Testis (tissue), 3 donors: Measurements from ENCODE around the gene SNX1. TPM values are rescaled to one million over a fixed set of nuclear protein-coding genes. Genes with fewer than 3 reads are reported as not detected.
"Not testable (repeated sequence)": the region's sequence is repeated elsewhere in the genome, so short reads cannot be mapped to it uniquely, and the experiment has no call there.

Source experiments
- DNase-seq: peaks from one replicate; pipeline ENCODE4 v3.0.0-alpha.2; 2019
- H3K27ac ChIP-seq, 2 donors: fragments of 200-600 bp; sonication (generic); one replicate each; pipeline ENCODE4 v1.5.1; 2019
- H3K27me3 ChIP-seq: fragments of 200-600 bp; sonication (generic); one replicate; pipeline ENCODE4 v1.5.1; 2019
- H3K36me3 ChIP-seq: fragments of 200-600 bp; sonication (generic); one replicate; pipeline ENCODE4 v1.5.1; 2017; ENCODE audit warnings: low read depth; ENCODE audit errors: missing control alignments
- H3K4me1 ChIP-seq: fragments of 200-600 bp; sonication (generic); one replicate; pipeline ENCODE4 v1.5.1; 2019
- H3K4me3 ChIP-seq, 2 donors: fragments of 200-600 bp; sonication (generic); one replicate each; pipeline ENCODE4 v1.5.1; 2017 to 2019
- H3K9me3 ChIP-seq: fragments of 200-600 bp; sonication (generic); one replicate; pipeline ENCODE4 v1.5.1; 2017
- CTCF ChIP-seq, 3 experiments: fragments of 450-650 bp in 2 of 3; fragments of 200-600 bp in 1 of 3; sonication (generic) in 1 of 3; IDR thresholded peaks; one replicate each; pipeline ENCODE4 v1.5.1; 2016 to 2019; ENCODE audit warnings: antibody characterized with exemption in 3 of 3, mild to moderate bottlenecking in 2 of 3, moderate library complexity in 1 of 3
- POLR2A ChIP-seq: fragments of 450-650 bp; IDR thresholded peaks from one replicate; pipeline ENCODE4 v1.6.1; 2017; ENCODE audit warnings: antibody characterized with exemption, mild to moderate bottlenecking, moderate library complexity
- WGBS, 2 donors: methylation state at CpG; one replicate each; pipeline ENCODE4 v1.1.5; 2018; 5-methylcytosine and 5-hydroxymethylcytosine counted together
- intact Hi-C: fragments of 100-400 bp; cut with DNase I; formaldehyde crosslinking; loops from one replicate; pipeline ENCODE4 v1.15.1; 2023; ENCODE audit warnings: low total_unique reads
- polyA plus RNA-seq: library from polyadenylated mRNA; stranded (reverse); fragments of 350-450 nt; fragmentation: Illumina TruSeq; extraction: RNeasy Lipid Tissue Mini Kit (QIAGEN cat#74804); gene quantifications from one replicate; pipeline ENCODE4 v1.2.3, GENCODE V29; 2014; ENCODE audit warnings: low read depth, low replicate concordance; ENCODE audit not compliant: insufficient read depth
- total RNA-seq, 2 donors: library from RNA; depleted of rRNA; stranded (reverse); fragments of >200 nt; gene quantifications; one replicate each; pipeline ENCODE4 v1.2.3, GENCODE V29; 2016

SNX1 gene
- total and polyA plus RNA-seq, 3 donors from 2014 or later, result 79.1 to 93.1 (median 86.0) TPM

DNA sequence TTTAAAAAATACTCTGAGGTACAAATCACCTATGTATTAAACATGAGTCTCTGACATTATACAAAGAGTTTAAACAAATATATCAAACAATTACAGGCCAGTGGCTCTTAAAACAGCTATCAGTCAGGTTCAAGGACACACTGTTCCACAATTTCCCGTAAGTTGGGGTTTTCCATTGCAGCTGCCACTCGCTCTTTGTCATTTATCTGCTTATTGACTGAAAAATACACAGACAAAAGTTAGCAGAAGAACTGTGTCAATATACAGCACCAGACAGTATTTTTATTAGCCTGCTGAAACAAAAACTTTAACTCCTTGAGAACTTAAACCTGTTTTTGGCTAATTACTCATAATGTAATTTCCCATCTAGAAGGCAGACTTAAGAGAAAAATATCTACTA is 23.0 kb upstream of the SNX1 start:
- peak; percentile 46 for DNase-seq
- H3K36me3 ChIP-seq, result no peaks in the 10 kb centered on the region
- 43 to 54% methylated on average over 2 of the region's 2 CpGs for WGBS, 2 donors
- no peaks in the 10 kb centered on the region for H3K27me3 ChIP-seq
- H3K27ac ChIP-seq, result peak overlapping the region in 1 of 2 donors; percentile 79
- intact Hi-C loops, result no loop called here
- H3K4me1 ChIP-seq, result peaks cover 30% of the 10 kb centered on the region
- no peak overlapping the region for H3K4me3 ChIP-seq
- no peak for TF ChIP-seq CTCF (IDR thresholded peaks at IDR 0.05)
- TF ChIP-seq POLR2A, result no peak
- H3K9me3 ChIP-seq, result no peaks in the 10 kb centered on the region

DNA sequence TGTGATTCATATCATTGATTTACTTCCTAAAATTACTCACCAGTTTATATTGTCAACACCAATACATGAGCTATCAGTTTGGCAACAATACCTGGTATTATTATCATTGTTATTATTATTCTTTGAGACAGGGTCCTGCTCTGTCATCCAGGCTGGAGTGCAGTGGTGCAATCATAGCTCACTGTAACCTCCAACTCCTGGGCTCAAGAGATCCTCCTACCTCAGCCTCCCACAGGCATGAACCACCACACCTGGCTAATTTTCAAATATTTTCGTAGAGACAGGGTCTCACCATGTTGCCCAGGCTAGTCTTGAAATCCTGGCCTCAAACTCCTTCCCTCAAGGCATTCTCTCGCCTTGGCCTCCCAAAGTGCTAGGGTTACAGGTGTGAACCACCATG is 22.3 kb upstream of the SNX1 start:
- peaks cover 30% of the 10 kb centered on the region for H3K4me1 ChIP-seq
- H3K4me3 ChIP-seq, intact Hi-C loops, H3K9me3 ChIP-seq, DNase-seq, H3K36me3 ChIP-seq, H3K27me3 ChIP-seq: not testable (repeated sequence)
- 89 to 94% methylated on average over 2 of the region's 2 CpGs for WGBS, 2 donors
- H3K27ac ChIP-seq, result peak overlapping the region in 1 of 2 donors; percentile 79

GRCh38 chr15:64082757-64083156 is 13.0 kb upstream of the SNX1 start:
- Histone ChIP-seq H3K27me3 (no peaks in the 10 kb centered on the region), H3K27ac (no peak overlapping the region), H3K4me3 (no peak overlapping the region), H3K4me1 (no peaks in the 10 kb centered on the region), H3K9me3 (no peaks in the 10 kb centered on the region), H3K36me3 (no peaks in the 10 kb centered on the region)
- TF ChIP-seq CTCF (IDR thresholded peaks at IDR 0.05) (no peak), POLR2A (no peak)
- intact Hi-C loops, result no loop called here
- WGBS, 2 donors, result 63 to 64% methylated on average over 3 of the region's 3 CpGs
- no peak for DNase-seq

DNA sequence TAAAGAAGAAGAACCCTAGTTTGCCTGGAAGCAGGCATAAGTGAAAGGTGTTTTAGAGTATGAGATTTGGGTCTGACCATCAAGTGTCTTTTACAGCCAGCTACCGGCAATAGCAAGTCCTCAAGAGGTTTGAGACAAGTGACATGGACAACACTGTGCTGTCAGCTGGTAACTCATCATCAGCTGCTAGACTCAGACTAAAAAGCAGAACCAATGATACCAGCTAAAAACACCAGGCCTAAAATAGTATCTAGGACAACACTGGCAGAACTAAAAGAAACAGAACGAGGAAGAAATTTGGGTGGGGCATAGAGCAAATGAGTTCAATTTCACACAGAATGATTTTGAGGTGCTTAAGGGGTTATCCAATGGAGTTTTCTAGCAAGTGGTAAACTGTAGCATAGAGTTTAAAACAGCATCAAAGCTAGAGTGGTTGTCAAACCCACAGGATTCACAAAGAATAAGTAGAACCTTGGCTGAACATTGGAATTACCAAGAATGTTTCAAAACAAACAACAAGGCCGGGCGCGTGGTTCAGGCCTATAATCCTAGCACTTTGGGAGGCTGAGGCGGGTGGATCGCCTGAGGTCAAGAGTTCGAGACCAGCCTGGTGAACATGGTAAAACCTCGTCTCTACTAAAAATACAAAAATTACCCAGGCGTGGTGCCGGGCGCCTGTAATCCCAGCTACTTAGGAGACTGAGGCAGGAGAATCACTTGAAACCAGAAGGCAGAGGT is 6.1 kb upstream of the SNX1 start:
- Histone ChIP-seq H3K36me3 (no peaks in the 10 kb centered on the region), H3K4me1 (peaks cover 10% of the 10 kb centered on the region), H3K9me3 (no peaks in the 10 kb centered on the region), H3K4me3 (no peak overlapping the region), H3K27ac (no peak overlapping the region), H3K27me3 (no peaks in the 10 kb centered on the region)
- no peak for TF ChIP-seq POLR2A
- TF ChIP-seq CTCF (IDR thresholded peaks at IDR 0.05), result no peak
- no peak for DNase-seq
- intact Hi-C loops, result no loop called here
- WGBS, 2 donors, result 91 to 94% methylated on average over 12 of the region's 12 CpGs

DNA sequence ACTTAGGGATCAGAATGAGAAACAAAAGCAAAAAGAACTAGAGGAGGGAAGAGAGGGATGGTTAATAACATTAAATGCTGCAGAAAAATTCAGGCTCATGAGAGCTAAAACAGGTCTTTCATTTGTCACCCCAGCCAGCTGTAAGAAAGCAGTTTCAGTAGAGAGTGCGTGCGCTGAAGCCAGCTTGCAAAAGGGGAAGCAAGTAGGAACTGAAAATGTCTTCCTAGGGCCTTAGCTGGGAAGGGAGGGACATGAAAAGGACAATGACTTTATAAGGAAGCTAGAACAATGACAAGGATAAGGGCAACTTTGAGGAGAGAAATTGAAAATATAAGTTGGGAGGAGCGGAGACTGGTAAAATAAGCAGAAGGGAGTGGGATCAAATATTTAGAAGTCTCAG is 5.3 kb upstream of the SNX1 start:
- TF ChIP-seq CTCF (IDR thresholded peaks at IDR 0.05), result no peak
- no peak for TF ChIP-seq POLR2A
- peaks cover 18% of the 10 kb centered on the region for H3K4me1 ChIP-seq
- no peaks in the 10 kb centered on the region for H3K9me3 ChIP-seq
- no peak overlapping the region for H3K27ac ChIP-seq
- no peak for DNase-seq
- intact Hi-C loops, result no loop called here
- no peaks in the 10 kb centered on the region for H3K36me3 ChIP-seq
- no peaks in the 10 kb centered on the region for H3K27me3 ChIP-seq
- 88 to 91% methylated on average over 3 of the region's 3 CpGs for WGBS, 2 donors
- no peak overlapping the region for H3K4me3 ChIP-seq
